ENCODE data around the gene DPYD. TPM values are rescaled to one million over a fixed set of nuclear protein-coding genes. Genes with fewer than 3 reads are reported as not detected.

The DPYD gene
- total and polyA plus RNA-seq, 9 of the 15 experiments (the other 6 are each of a cell fraction or from before 2014, with no cell fraction given) = 0.03 to 0.25 (median 0.08) TPM; not detected in 2

- TF ChIP-seq DIDO1 (tag; IDR thresholded peaks at IDR 0.05; ENCODE audit: low read depth) (no peak), MYBL2 (IDR thresholded peaks at IDR 0.05; ENCODE audit: low read depth) (no peak), MYBL2 (CRISPR knock-in tag; IDR thresholded peaks at IDR 0.05; ENCODE audit: borderline replicate concordance) (no peak), MTF1 (CRISPR knock-in tag; IDR thresholded peaks at IDR 0.05; ENCODE audit: borderline replicate concordance) (no peak), ZNF77 (CRISPR knock-in tag; IDR thresholded peaks at IDR 0.05) (no peak), ZNF121 (CRISPR knock-in tag; conservative IDR thresholded peaks at IDR 0.05) (no peak), CBFB (CRISPR knock-in tag; IDR thresholded peaks at IDR 0.05) (no peak)
Observed at GRCh38 chr1:97680470-97680869, 240.4 kb downstream of the DPYD start (continued).

DNA sequence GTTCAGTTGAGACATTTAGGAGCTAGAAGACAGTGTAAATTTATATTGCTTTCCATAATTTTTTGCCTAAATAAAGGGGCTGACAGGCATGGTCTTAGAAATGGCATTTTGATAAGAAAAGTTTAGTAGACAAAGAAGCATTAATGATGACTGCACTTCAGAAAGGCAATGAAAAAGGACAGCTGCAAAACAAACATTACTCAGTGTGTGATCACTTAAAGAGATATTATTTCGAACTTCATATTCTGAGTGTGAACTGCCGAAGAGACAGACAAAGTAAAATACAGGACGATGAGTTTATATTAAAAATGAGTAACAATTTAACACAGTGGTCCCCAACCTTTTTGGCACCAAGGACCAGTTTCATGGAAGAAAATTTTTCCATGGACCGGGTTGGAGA, 243.1 kb downstream of the DPYD start:
- Histone ChIP-seq H3K27ac (ENCODE audit: extremely low read depth, low read depth, low read length) (no peak overlapping the region), H3K4me3 (no peak overlapping the region), H3K4me1 (replicated peaks in 1 of 2; ENCODE audit: control insufficient read depth in 2 of 2, insufficient read depth in 2 of 2, low read length in 2 of 2) (no peaks in the 10 kb centered on the region), H3K79me2 (ENCODE audit: control insufficient read depth, insufficient read depth, low read length) (no peaks in the 10 kb centered on the region), H2AFZ (ENCODE audit: low read depth, low read length) (no peak overlapping the region), H3K36me3 (ENCODE audit: control insufficient read depth, insufficient read depth, low read length) (no peaks in the 10 kb centered on the region), H3K9me3 (replicated peaks; ENCODE audit: control insufficient read depth, insufficient read depth, low read depth, low read length) (no peaks in the 10 kb centered on the region), H3K4me2 (ENCODE audit: insufficient read depth, low read length) (no peak overlapping the region), H3K27me3 (ENCODE audit: control insufficient read depth in 2 of 2, insufficient read depth in 2 of 2, low read length in 2 of 2) (no peaks in the 10 kb centered on the region), H3K9me1 (ENCODE audit: control insufficient read depth, insufficient read depth, low read length) (no peaks in the 10 kb centered on the region), H3K9ac (ENCODE audit: insufficient read depth in 1 of 2, low read depth in 2 of 2, low read length in 2 of 2) (no peak overlapping the region), H4K20me1 (replicated peaks; ENCODE audit: control insufficient read depth, insufficient read depth, low read length) (no peaks in the 10 kb centered on the region)
- intact Hi-C loops (cut with micrococcal nuclease) (no loop called here), in situ Hi-C loops (cut with MboI) (no loop called here)
- BruUV-seq (replicated peaks) = no TSS peak
- 0% methylated on average over 4 of the region's 4 CpGs for WGBS (ENCODE audit: insufficient coverage, low coverage, missing lambda C conversion rate)
- POLR2A ChIA-PET = no interaction called here
- no peak for FAIRE-seq
- ATAC-seq = no peak
- no peak for DNase-seq (ENCODE audit: extremely low read depth in 1 of 4, low spot score in 3 of 4)
- CTCF ChIA-PET (ENCODE audit: low intra/inter-chr PET ratio) = no interaction called here
- TF ChIP-seq MIER1 (IDR thresholded peaks at IDR 0.05; ENCODE audit: low read depth) (no peak), CLOCK (CRISPR knock-in tag; IDR thresholded peaks at IDR 0.05; ENCODE audit: borderline replicate concordance) (no peak), CTCFL (IDR thresholded peaks at IDR 0.05; ENCODE audit: borderline replicate concordance, insufficient read depth, low read depth, low read length, poor library complexity, severe bottlenecking) (no peak), TRIM24 (IDR thresholded peaks at IDR 0.05) (no peak), ZNF398 (CRISPR knock-in tag; IDR thresholded peaks at IDR 0.05) (no peak), ZNF121 (CRISPR knock-in tag; conservative IDR thresholded peaks at IDR 0.05) (no peak), GTF2E2 (tag; IDR thresholded peaks at IDR 0.05) (no peak)
